GM12878 (cell line): Measurements from ENCODE around the gene CAB39. TPM values are rescaled to one million over a fixed set of nuclear protein-coding genes. Genes with fewer than 3 reads are reported as not detected.
A peak's percentile ranks its signal among the peaks of the same experiment; 100 is the strongest.

Source experiments
- ATAC-seq: fragments of 200-7000 bp; cut with Tn5 transposase; 3 replicates; pipeline ENCODE4 v1.9.1; 2020; ENCODE audit warnings: mild to moderate bottlenecking, moderate library complexity
- BruUV-seq: library from RNA; stranded (reverse); fragments of 400-500 nt; replicated peaks from 2 replicates; lab custom pipeline; 2021; lab: Mats Ljungman, UMichigan
- CTCF ChIA-PET: fragments of 300-600 bp; sonication (Branson Sonifier 250); formaldehyde crosslinking; extraction: SDS; loops from one replicate; lab custom pipeline; 2021; ENCODE audit warnings: inconsistent platforms; lab: Yijun Ruan, JAX
- POLR2A ChIA-PET: fragments of 350-600 bp; formaldehyde crosslinking; extraction: SDS; loops from one replicate; lab custom pipeline; 2021; ENCODE audit warnings: inconsistent platforms; lab: Charles Lee
- RAD21 ChIA-PET: fragments of 300-600 bp; sonication (Branson Sonifier 250); formaldehyde crosslinking; loops from one replicate; lab custom pipeline; 2023; ENCODE audit warnings: antibody characterized with exemption; ENCODE audit not compliant: unreplicated experiment; lab: Charles Lee
- SMC1A ChIA-PET: fragments of 300-600 bp; sonication (Branson Sonifier 250); formaldehyde crosslinking; loops from one replicate; lab custom pipeline; 2023; ENCODE audit not compliant: unreplicated experiment, uncharacterized antibody; lab: Charles Lee
- DNase-seq: peaks from one replicate; pipeline ENCODE4 v3.0.0-alpha.2; 2011; ENCODE audit warnings: low read depth, low spot score
- FAIRE-seq: peaks from 3 replicates; lab custom pipeline; 2011; peaks lifted over from hg19 to GRCh38; lab: Jason Lieb, UNC
- H2AFZ ChIP-seq: 2 replicates; pipeline ENCODE4 v1.6.0; 2011; ENCODE audit warnings: low read depth, low read length, control low read depth; ENCODE audit not compliant: control insufficient read depth
- H3K27ac ChIP-seq: 2 replicates; pipeline ENCODE4 v1.5.1; 2011; ENCODE audit warnings: control low read depth; ENCODE audit not compliant: control insufficient read depth, insufficient read depth
- H3K27me3 ChIP-seq, 2 experiments: replicated peaks in 1 of 2; 2 replicates each; pipeline versions ENCODE4 v1.6.0 to v1.6.1; 2011; ENCODE audit warnings: low read length in 1 of 2; ENCODE audit not compliant: control insufficient read depth in 2 of 2, insufficient read depth in 2 of 2
- H3K36me3 ChIP-seq, 2 experiments: 2 replicates each; pipeline ENCODE4 v1.5.1; 2011; ENCODE audit warnings: low read length in 1 of 2; ENCODE audit not compliant: control insufficient read depth in 2 of 2, insufficient read depth in 2 of 2
- H3K4me1 ChIP-seq: 2 replicates; pipeline ENCODE4 v1.6.1; 2011; ENCODE audit warnings: mild to moderate bottlenecking, low read length, moderate library complexity, mixed read lengths; ENCODE audit not compliant: control insufficient read depth, insufficient read depth
- H3K4me2 ChIP-seq: 2 replicates; pipeline ENCODE4 v1.6.0; 2011; ENCODE audit warnings: control low read depth; ENCODE audit not compliant: control insufficient read depth, insufficient read depth
- H3K4me3 ChIP-seq: fragments of 200-600 bp; sonication (generic); 2 replicates; pipeline ENCODE4 v1.5.1; 2016
- H3K79me2 ChIP-seq: 2 replicates; pipeline ENCODE4 v1.6.0; 2011; ENCODE audit warnings: low read length; ENCODE audit not compliant: control insufficient read depth, insufficient read depth
- H3K9ac ChIP-seq: 2 replicates; pipeline ENCODE4 v1.8.0; 2011; ENCODE audit warnings: low read length, control low read depth, mixed read lengths; ENCODE audit not compliant: control insufficient read depth, insufficient read depth
- H3K9me3 ChIP-seq: replicated peaks from 3 replicates; pipeline ENCODE4 v1.5.1; 2011; ENCODE audit warnings: mild to moderate bottlenecking, low read length; ENCODE audit not compliant: control insufficient read depth, insufficient read depth
- H4K20me1 ChIP-seq: 2 replicates; pipeline ENCODE4 v1.6.0; 2011; ENCODE audit not compliant: control insufficient read depth, insufficient read depth
- ATF7 ChIP-seq: fragments of 450-650 bp; IDR thresholded peaks from 2 replicates; pipeline ENCODE4 v1.6.1; 2016; ENCODE audit warnings: low read depth, mild to moderate bottlenecking
- CTCF ChIP-seq, 3 experiments: IDR thresholded peaks in 2 of 3; conservative IDR thresholded peaks in 1 of 3; 2 replicates each; pipeline ENCODE4 v1.5.1; 2011; ENCODE audit warnings: low read depth in 3 of 3, low read length in 3 of 3, mild to moderate bottlenecking in 3 of 3, control low read depth in 2 of 3, moderate library complexity in 2 of 3, inconsistent platforms in 1 of 3, mixed read lengths in 1 of 3; ENCODE audit not compliant: control insufficient read depth in 2 of 3, insufficient read depth in 1 of 3; ENCODE audit errors: extremely low read depth in 1 of 3
- E2F8 ChIP-seq: fragments of 450-650 bp; IDR thresholded peaks from 2 replicates; pipeline ENCODE4 v1.6.1; 2018; ENCODE audit warnings: mild to moderate bottlenecking, low read depth, moderate library complexity; ENCODE audit not compliant: partially characterized antibody
- EED ChIP-seq: sonication (generic); IDR thresholded peaks from 2 replicates; pipeline ENCODE4 v1.6.1; 2016; ENCODE audit warnings: antibody characterized with exemption, low read depth
- EP300 ChIP-seq, 2 experiments: fragments of 150-350 bp in 1 of 2; IDR thresholded peaks; 2 replicates each; pipeline ENCODE4 v1.6.1; 2011 to 2012; ENCODE audit warnings: low read depth in 2 of 2, low read length in 2 of 2, borderline replicate concordance in 1 of 2, improper control_type of control experiment in 1 of 2, inconsistent platforms in 1 of 2; ENCODE audit not compliant: control insufficient read depth in 1 of 2
- FOXK2 ChIP-seq: fragments of 450-650 bp; IDR thresholded peaks from 2 replicates; pipeline ENCODE4 v1.6.1; 2017; ENCODE audit warnings: mild to moderate bottlenecking, moderate library complexity
- KDM1A ChIP-seq: fragments of 200-600 bp; sonication (generic); IDR thresholded peaks from 2 replicates; pipeline ENCODE4 v1.6.1; 2016; ENCODE audit warnings: borderline replicate concordance
- RELA ChIP-seq: fragments of 450-650 bp; IDR thresholded peaks from 2 replicates; pipeline ENCODE4 v1.8.0; 2014; ENCODE audit warnings: borderline replicate concordance; ENCODE audit not compliant: partially characterized antibody
- SRF ChIP-seq, 2 experiments: IDR thresholded peaks; 2 replicates each; pipeline ENCODE4 v1.6.1; 2011; ENCODE audit warnings: low read depth in 2 of 2, low read length in 2 of 2, mild to moderate bottlenecking in 1 of 2, moderate library complexity in 1 of 2
- TCF12 ChIP-seq: IDR thresholded peaks from 2 replicates; pipeline ENCODE4 v1.6.1; 2011; ENCODE audit warnings: low read depth, mild to moderate bottlenecking, low read length
- USF1 ChIP-seq: IDR thresholded peaks from 2 replicates; pipeline ENCODE4 v1.6.1; 2011; ENCODE audit warnings: borderline replicate concordance, low read depth, mild to moderate bottlenecking, moderate library complexity, mixed read lengths, low read length; ENCODE audit not compliant: insufficient read depth; ENCODE audit errors: extremely low read length
- ZBTB11 ChIP-seq: fragments of 450-650 bp; formaldehyde crosslinking; IDR thresholded peaks from 2 replicates; pipeline ENCODE4 v1.5.0; 2022; ENCODE audit warnings: mild to moderate bottlenecking, missing genetic modification characterization
- ZNF217 ChIP-seq: fragments of 450-650 bp; IDR thresholded peaks from 2 replicates; pipeline ENCODE4 v1.6.1; 2017; ENCODE audit warnings: antibody characterized with exemption, mild to moderate bottlenecking
- ZZZ3 ChIP-seq: IDR thresholded peaks from 2 replicates; pipeline ENCODE4 v1.6.1; 2011; ENCODE audit warnings: low read depth; ENCODE audit not compliant: control insufficient read depth, insufficient read length
- WGBS: methylation state at CpG from one replicate; pipeline ENCODE4 v1.1.6; 2016; ENCODE audit warnings: low lambda C conversion rate; ENCODE audit not compliant: insufficient replicate concordance, insufficient coverage; ENCODE audit errors: missing lambda C conversion rate; 5-methylcytosine and 5-hydroxymethylcytosine counted together
- in situ Hi-C: fragments of 300-500 bp; cut with MboI; formaldehyde crosslinking; loops from 9 replicates; pipeline ENCODE4 v1.14.3; 2018; ENCODE audit warnings: mixed read lengths
- intact Hi-C: fragments of 100-400 bp; cut with micrococcal nuclease; formaldehyde crosslinking; loops from one replicate; pipeline ENCODE4 v1.14.2; 2022; ENCODE audit not compliant: unreplicated experiment
- polyA plus RNA-seq, 11 experiments: library from polyadenylated mRNA; depleted of rRNA in 4 of 11; unstranded in 6 of 11; stranded (reverse) in 5 of 11; fragments of >200 nt; fragmentation: Nextera tagmentation in 4 of 11; fragmentation: Illumina TruSeq in 1 of 11; extraction: Ambion mirVana in 4 of 11; extraction: Trizol in 1 of 11; gene quantifications; 1 replicate in 1 of 11; 2 replicates in 10 of 11; pipeline versions ENCODE4 v1.2.1 to v1.2.3, GENCODE V29; 2011 to 2016; ENCODE audit warnings: inconsistent platforms in 2 of 11, missing spikeins in 2 of 11, low read depth in 1 of 11
- total RNA-seq, 4 experiments: library from RNA; depleted of rRNA in 3 of 4; stranded (reverse); fragments of >200 nt in 3 of 4; fragmentation: Illumina TruSeq in 1 of 4; extraction: Trizol in 1 of 4; gene quantifications; 2 replicates each; pipeline versions ENCODE4 v1.2.1 to v1.2.3, GENCODE V29; 2013 to 2021

Gene CAB39
- total and polyA plus RNA-seq, 10 of the 15 experiments (the other 5 are each of a cell fraction or from before 2014, with no cell fraction given): 13.3 to 129 (median 62.9) TPM

- peaks cover 23% of the 10 kb centered on the region for H3K4me1 ChIP-seq
- ChIA-PET POLR2A (interaction anchor here (0.6 to 1.6 kb wide), 5 partner anchors 14 to 105 kb away, joined by 3 to 7 read pairs (median 3); no protein-coding TSS in a partner anchor), RAD21 (interaction anchor here (0.6 to 1.8 kb wide), 5 partner anchors 10 to 89 kb away, joined by 3 to 5 read pairs (median 4); no protein-coding TSS in a partner anchor), SMC1A (interaction anchor here (0.6 to 3.3 kb wide), 8 partner anchors 10 to 69 kb away, joined by 3 to 14 read pairs (median 4); no protein-coding TSS in a partner anchor), CTCF (interaction anchor here (0.6 to 1.2 kb wide), 5 partner anchors 18 to 435 kb away, joined by 3 read pairs; no protein-coding TSS in a partner anchor)
- FAIRE-seq: no peak
- peaks cover 4 to 11% of the 10 kb centered on the region in 2 experiments for H3K36me3 ChIP-seq
- WGBS: 46% methylated on average over 1 of the region's 1 CpG
- H2AFZ ChIP-seq: no peak overlapping the region
- no peak for DNase-seq
- in situ Hi-C loops (no loop called here), intact Hi-C loops (no loop called here)
- ATAC-seq: peak; percentile 14; the same call in 2 of the 3 replicates
- peaks cover 75% of the 10 kb centered on the region for H3K79me2 ChIP-seq
- peaks cover 4% of the 10 kb centered on the region for H4K20me1 ChIP-seq
- H3K9ac ChIP-seq: no peak overlapping the region
- H3K27me3 ChIP-seq: no peaks in the 10 kb centered on the region
- H3K27ac ChIP-seq: peak overlapping the region; percentile 17; the same call in 1 of the 2 replicates
- no TSS peak for BruUV-seq
- peak overlapping the region; percentile 31; the same call in 1 of the 2 replicates for H3K4me2 ChIP-seq
- no peaks in the 10 kb centered on the region for H3K9me3 ChIP-seq
- H3K4me3 ChIP-seq: peak overlapping the region; percentile 0; the same call in 1 of the 2 replicates
- TF ChIP-seq ZZZ3: no peak
- TF ChIP-seq CTCF (IDR thresholded peaks at IDR 0.05 in 2 of 3, conservative IDR thresholded peaks at IDR 0.05 in 1 of 3; ENCODE audit: control insufficient read depth in 2 of 3, extremely low read depth in 1 of 3, insufficient read depth in 1 of 3, low read depth in 3 of 3, low read length in 3 of 3): no peak
- TF ChIP-seq ATF7: no peak
- TF ChIP-seq SRF (IDR thresholded peaks at IDR 0.05; ENCODE audit: low read depth in 2 of 2, low read length in 2 of 2): no peak
- TF ChIP-seq EED: no peak
- TF ChIP-seq ZBTB11 (CRISPR knock-in tag): no peak
- no peak for TF ChIP-seq EP300 (IDR thresholded peaks at IDR 0.05; ENCODE audit: borderline replicate concordance in 1 of 2, control insufficient read depth in 1 of 2, low read depth in 2 of 2, low read length in 2 of 2)
- no peak for TF ChIP-seq USF1
- TF ChIP-seq FOXK2: no peak
- no peak for TF ChIP-seq KDM1A
- TF ChIP-seq E2F8: no peak
- no peak for TF ChIP-seq TCF12
- TF ChIP-seq RELA: no peak
- TF ChIP-seq ZNF217: no peak
Observed at GRCh38 chr2:230738391-230738811, 25.8 kb downstream of the CAB39 start.
